ENCODE data around the gene GPR162. TPM values are rescaled to one million over a fixed set of nuclear protein-coding genes. Genes with fewer than 3 reads are reported as not detected.

Gene GPR162
- total and polyA plus RNA-seq, 10 of the 15 experiments (the other 5 are each of a cell fraction or from before 2014, with no cell fraction given): not detected

DNA sequence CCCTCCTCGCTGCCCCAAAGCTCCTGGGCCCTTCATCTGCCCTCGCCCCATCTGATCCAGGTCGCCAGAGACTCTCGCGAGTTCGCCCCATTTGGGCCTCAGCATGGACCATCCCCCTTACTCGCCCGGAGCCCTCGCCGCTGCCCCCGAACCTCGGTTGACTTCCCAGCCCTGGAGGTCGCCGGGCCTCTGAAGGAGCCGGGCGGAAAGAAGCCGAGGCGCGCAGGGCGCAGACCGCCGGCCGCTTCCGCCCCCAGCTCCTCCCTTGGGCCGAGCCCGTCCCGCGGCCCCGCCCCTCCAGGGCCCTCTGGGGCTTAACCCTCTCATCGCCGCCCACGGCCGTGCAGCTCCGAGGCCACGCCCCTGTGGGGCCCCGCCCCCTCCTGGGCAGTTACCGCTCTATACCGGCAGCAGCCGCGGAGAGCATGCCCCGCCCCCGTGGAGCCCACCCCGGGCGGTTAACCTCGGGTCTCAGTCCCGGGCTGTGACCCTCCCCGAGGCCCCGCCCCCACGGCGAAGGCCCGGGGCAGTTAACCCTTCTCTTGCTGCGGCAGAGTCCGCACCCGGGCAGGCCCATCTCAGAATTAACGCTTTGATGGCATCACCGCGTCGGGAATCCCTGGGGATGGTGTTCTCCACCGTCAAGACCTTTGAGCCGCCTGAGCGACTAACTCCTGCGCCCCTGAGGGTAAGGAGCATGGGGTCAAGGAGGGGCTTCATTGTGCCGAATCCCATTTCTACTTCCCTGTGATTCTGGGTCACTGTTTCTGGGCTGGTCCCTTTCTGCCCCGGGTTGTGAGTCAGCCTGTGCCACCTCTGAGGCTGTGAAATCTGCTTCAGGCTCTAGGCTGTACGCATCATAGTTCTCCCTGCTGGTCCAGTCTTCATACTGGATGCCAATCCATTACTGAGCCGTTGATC lies 51.7 kb downstream of the GPR162 start, which contains the start of gene SPSB2 (continued):
- TF ChIP-seq ZBED1 (IDR thresholded peaks at IDR 0.05; ENCODE audit: borderline replicate concordance) (no peak), ZSCAN29 (IDR thresholded peaks at IDR 0.05) (no peak), SIX5 (IDR thresholded peaks at IDR 0.05; ENCODE audit: low read depth, low read length, severe bottlenecking) (no peak), HDAC2 (IDR thresholded peaks at IDR 0.05) (no peak), NRF1 (conservative IDR thresholded peaks at IDR 0.05; ENCODE audit: low read depth, low read length) (no peak), RELA (IDR thresholded peaks at IDR 0.05; ENCODE audit: borderline replicate concordance, partially characterized antibody) (no peak), GABPA (IDR thresholded peaks at IDR 0.05; ENCODE audit: low read depth) (no peak; the same call in 1 of the 2 replicates), MEF2B (IDR thresholded peaks at IDR 0.05; ENCODE audit: partially characterized antibody, poor library complexity, severe bottlenecking) (peak; percentile 78), MTA2 (IDR thresholded peaks at IDR 0.05; ENCODE audit: low read depth) (no peak), CEBPZ (IDR thresholded peaks at IDR 0.05; ENCODE audit: low read depth, low read length) (no peak), POLR2AphosphoS5 (IDR thresholded peaks at IDR 0.05; ENCODE audit: low read length) (peak; percentile 66), ATF3 (IDR thresholded peaks at IDR 0.05; ENCODE audit: borderline replicate concordance, extremely low read depth, low read depth, low read length) (no peak), SREBF1 (IDR thresholded peaks at IDR 0.05; ENCODE audit: low read length) (no peak), BCL3 (IDR thresholded peaks at IDR 0.05; ENCODE audit: borderline replicate concordance, insufficient read depth, low read depth, low read length, poor library complexity, severe bottlenecking) (no peak), FOS (IDR thresholded peaks at IDR 0.05; ENCODE audit: borderline replicate concordance, extremely low read depth, insufficient read length) (no peak), CREM (IDR thresholded peaks at IDR 0.05; ENCODE audit: low read depth) (no peak), ZNF24 (IDR thresholded peaks at IDR 0.05) (no peak), CTCF (IDR thresholded peaks at IDR 0.05 in 2 of 3, conservative IDR thresholded peaks at IDR 0.05 in 1 of 3; ENCODE audit: control insufficient read depth in 2 of 3, extremely low read depth in 1 of 3, insufficient read depth in 1 of 3, low read depth in 3 of 3, low read length in 3 of 3) (no peak)
- TF ChIP-seq, protein P1, sequence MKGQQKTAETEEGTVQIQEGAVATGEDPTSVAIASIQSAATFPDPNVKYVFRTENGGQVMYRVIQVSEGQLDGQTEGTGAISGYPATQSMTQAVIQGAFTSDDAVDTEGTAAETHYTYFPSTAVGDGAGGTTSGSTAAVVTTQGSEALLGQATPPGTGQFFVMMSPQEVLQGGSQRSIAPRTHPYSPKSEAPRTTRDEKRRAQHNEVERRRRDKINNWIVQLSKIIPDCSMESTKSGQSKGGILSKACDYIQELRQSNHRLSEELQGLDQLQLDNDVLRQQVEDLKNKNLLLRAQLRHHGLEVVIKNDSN (IDR thresholded peaks at IDR 0.05; ENCODE audit: borderline replicate concordance, extremely low read length, insufficient read depth, low read depth, low read length): no peak
- TF ChIP-seq, protein P2, sequence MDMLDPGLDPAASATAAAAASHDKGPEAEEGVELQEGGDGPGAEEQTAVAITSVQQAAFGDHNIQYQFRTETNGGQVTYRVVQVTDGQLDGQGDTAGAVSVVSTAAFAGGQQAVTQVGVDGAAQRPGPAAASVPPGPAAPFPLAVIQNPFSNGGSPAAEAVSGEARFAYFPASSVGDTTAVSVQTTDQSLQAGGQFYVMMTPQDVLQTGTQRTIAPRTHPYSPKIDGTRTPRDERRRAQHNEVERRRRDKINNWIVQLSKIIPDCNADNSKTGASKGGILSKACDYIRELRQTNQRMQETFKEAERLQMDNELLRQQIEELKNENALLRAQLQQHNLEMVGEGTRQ (IDR thresholded peaks at IDR 0.05; ENCODE audit: borderline replicate concordance, low read depth, low read length): no peak

Measured in GM12878 (cell line).